ENCODE results near the gene UVSSA. TPM values are rescaled to one million over a fixed set of nuclear protein-coding genes. Genes with fewer than 3 reads are reported as not detected.

The UVSSA gene
- polyA plus RNA-seq, 1 donor from 2014 or later = 13.3 TPM

DNA sequence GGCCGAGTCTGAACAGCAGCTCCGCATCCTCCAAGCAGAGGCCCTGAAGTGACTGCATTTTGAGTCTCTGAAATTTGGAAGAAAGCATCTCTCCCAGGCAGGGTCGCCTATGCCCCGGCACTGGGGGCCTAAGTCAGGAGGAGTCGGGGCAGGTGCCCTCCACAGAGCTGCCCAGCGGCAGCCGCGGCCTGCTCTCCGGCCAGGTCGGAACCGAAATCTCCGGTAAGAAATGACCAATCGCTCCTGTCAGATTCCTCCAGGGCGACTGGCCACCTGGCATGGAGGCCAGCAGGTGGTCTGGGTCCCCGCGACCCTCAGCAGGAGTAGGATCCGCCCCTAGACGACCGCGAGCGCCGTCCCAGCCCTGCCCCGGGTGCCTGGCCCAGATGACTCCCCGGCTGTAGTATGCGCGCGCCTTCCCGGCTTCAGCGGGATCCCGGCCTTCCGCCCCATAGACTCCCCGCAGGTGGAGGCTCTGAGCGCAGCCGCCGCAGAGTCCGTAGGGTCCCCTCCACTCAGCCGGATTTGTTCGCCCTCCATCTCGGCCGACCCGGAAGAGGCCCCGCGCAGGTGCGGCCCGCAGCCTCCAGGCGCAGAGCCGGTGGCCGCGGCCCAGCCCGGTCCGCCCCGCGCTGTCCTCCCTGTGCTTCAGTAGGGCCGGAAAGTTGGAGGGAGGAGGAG is 57.7 kb downstream of the UVSSA start:
- Histone ChIP-seq H3K9me3 (ENCODE audit: low read length) (peaks cover 12% of the 10 kb centered on the region), H3K9ac (ENCODE audit: low read length) (no peak overlapping the region), H3K27me3 (ENCODE audit: insufficient read depth, low read depth, low read length) (peaks cover 89% of the 10 kb centered on the region), H3F3A (ENCODE audit: insufficient read depth, low read length, poor library complexity, severe bottlenecking) (no peaks in the 10 kb centered on the region), H3K9me2 (ENCODE audit: insufficient read depth, low read length) (no peaks in the 10 kb centered on the region), H3K4me3 (ENCODE audit: low read length) (no peak overlapping the region), H4K20me1 (ENCODE audit: insufficient read depth) (no peaks in the 10 kb centered on the region), H3K27ac (ENCODE audit: low read length) (no peak overlapping the region), H3K36me3 (ENCODE audit: insufficient read depth, low read length) (no peaks in the 10 kb centered on the region), H2AFZ (ENCODE audit: low read depth, low read length) (no peak overlapping the region), H3K79me2 (replicated peaks; ENCODE audit: insufficient read depth, low read length) (no peaks in the 10 kb centered on the region), H3K4me2 (ENCODE audit: low read length) (no peak overlapping the region)
- TF ChIP-seq EZH2 (IDR thresholded peaks at IDR 0.05; ENCODE audit: borderline replicate concordance, insufficient read depth, low read length, poor library complexity, severe bottlenecking) (peak; percentile 81), EP300 (conservative IDR thresholded peaks at IDR 0.05; ENCODE audit: poor library complexity, severe bottlenecking) (no peak)

DNA sequence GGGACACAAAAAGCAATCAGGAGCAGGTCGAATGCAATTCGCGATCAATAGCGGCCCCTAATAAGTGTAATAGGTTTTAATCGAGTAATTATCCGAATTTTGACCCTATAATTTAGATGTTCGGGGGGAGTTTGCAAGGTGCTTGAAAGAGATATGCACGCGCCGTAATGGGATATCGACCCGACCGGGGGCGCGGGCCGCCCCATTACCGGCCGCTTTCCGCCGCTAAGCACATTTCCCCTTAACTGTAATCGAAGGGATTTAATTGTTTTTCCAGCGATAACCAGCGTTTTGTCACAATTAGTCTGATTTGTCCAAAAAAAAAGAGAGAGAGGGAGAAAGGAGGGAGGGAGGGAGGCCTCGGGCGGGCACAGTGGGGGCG is 58.2 kb downstream of the UVSSA start:
- no peak overlapping the region for H3K4me3 ChIP-seq (ENCODE audit: low read length)
- no peaks in the 10 kb centered on the region for H4K20me1 ChIP-seq (ENCODE audit: insufficient read depth)
- H3F3A ChIP-seq (ENCODE audit: insufficient read depth, low read length, poor library complexity, severe bottlenecking) = no peaks in the 10 kb centered on the region
- H2AFZ ChIP-seq (ENCODE audit: low read depth, low read length) = no peak overlapping the region
- no peak for TF ChIP-seq RAD21 (conservative IDR thresholded peaks at IDR 0.05)
- TF ChIP-seq, protein P1, sequence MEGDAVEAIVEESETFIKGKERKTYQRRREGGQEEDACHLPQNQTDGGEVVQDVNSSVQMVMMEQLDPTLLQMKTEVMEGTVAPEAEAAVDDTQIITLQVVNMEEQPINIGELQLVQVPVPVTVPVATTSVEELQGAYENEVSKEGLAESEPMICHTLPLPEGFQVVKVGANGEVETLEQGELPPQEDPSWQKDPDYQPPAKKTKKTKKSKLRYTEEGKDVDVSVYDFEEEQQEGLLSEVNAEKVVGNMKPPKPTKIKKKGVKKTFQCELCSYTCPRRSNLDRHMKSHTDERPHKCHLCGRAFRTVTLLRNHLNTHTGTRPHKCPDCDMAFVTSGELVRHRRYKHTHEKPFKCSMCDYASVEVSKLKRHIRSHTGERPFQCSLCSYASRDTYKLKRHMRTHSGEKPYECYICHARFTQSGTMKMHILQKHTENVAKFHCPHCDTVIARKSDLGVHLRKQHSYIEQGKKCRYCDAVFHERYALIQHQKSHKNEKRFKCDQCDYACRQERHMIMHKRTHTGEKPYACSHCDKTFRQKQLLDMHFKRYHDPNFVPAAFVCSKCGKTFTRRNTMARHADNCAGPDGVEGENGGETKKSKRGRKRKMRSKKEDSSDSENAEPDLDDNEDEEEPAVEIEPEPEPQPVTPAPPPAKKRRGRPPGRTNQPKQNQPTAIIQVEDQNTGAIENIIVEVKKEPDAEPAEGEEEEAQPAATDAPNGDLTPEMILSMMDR (IDR thresholded peaks at IDR 0.05; ENCODE audit: poor library complexity, severe bottlenecking) = no peak
- TF ChIP-seq TAF1 (IDR thresholded peaks at IDR 0.05; ENCODE audit: low read depth) = no peak
- TF ChIP-seq, protein P2, sequence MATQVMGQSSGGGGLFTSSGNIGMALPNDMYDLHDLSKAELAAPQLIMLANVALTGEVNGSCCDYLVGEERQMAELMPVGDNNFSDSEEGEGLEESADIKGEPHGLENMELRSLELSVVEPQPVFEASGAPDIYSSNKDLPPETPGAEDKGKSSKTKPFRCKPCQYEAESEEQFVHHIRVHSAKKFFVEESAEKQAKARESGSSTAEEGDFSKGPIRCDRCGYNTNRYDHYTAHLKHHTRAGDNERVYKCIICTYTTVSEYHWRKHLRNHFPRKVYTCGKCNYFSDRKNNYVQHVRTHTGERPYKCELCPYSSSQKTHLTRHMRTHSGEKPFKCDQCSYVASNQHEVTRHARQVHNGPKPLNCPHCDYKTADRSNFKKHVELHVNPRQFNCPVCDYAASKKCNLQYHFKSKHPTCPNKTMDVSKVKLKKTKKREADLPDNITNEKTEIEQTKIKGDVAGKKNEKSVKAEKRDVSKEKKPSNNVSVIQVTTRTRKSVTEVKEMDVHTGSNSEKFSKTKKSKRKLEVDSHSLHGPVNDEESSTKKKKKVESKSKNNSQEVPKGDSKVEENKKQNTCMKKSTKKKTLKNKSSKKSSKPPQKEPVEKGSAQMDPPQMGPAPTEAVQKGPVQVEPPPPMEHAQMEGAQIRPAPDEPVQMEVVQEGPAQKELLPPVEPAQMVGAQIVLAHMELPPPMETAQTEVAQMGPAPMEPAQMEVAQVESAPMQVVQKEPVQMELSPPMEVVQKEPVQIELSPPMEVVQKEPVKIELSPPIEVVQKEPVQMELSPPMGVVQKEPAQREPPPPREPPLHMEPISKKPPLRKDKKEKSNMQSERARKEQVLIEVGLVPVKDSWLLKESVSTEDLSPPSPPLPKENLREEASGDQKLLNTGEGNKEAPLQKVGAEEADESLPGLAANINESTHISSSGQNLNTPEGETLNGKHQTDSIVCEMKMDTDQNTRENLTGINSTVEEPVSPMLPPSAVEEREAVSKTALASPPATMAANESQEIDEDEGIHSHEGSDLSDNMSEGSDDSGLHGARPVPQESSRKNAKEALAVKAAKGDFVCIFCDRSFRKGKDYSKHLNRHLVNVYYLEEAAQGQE (IDR thresholded peaks at IDR 0.05; ENCODE audit: borderline replicate concordance) = no peak
- no peak for TF ChIP-seq SMC3 (conservative IDR thresholded peaks at IDR 0.05; ENCODE audit: poor library complexity)
- TF ChIP-seq EZH2 (IDR thresholded peaks at IDR 0.05; ENCODE audit: borderline replicate concordance, insufficient read depth, low read length, poor library complexity, severe bottlenecking) = no peak
- H3K36me3 ChIP-seq (ENCODE audit: insufficient read depth, low read length) = no peaks in the 10 kb centered on the region
- H3K9ac ChIP-seq (ENCODE audit: low read length) = no peak overlapping the region
- no peaks in the 10 kb centered on the region for H3K79me2 ChIP-seq (replicated peaks; ENCODE audit: insufficient read depth, low read length)
- H3K9me2 ChIP-seq (ENCODE audit: insufficient read depth, low read length) = no peaks in the 10 kb centered on the region
- H3K27ac ChIP-seq (ENCODE audit: low read length) = no peak overlapping the region
- H3K9me3 ChIP-seq (ENCODE audit: low read length) = peaks cover 12% of the 10 kb centered on the region
- no peak overlapping the region for H3K4me2 ChIP-seq (ENCODE audit: low read length)
- H3K27me3 ChIP-seq (ENCODE audit: insufficient read depth, low read depth, low read length) = peaks cover 92% of the 10 kb centered on the region

Measured in neural cell (in vitro differentiated cells).